Measurements from ENCODE around the gene C22orf42.
"Not testable (repeated sequence)": the region's sequence is repeated elsewhere in the genome, so short reads cannot be mapped to it uniquely, and the experiment has no call there.

Gene C22orf42

DNA sequence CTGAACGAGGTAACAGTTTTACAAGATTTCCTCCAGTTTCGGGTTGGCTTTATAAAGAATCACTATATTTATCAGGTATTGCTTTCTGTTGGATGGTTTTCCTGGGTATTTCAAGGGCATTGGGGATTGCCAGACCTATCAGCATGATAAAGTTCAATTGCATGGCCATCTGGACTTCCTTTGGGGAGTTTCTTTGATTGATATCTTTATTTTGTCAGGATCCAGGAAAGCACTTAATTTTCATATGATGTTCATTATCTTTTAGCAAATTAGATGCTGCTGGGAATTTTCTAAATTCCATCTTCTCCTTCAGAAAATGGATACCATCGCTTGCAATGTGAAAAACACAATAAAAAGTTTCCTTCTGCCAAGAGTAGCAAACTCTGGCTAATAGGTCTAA lies 24.5 kb upstream of the C22orf42 start:
- DNase-seq = no peak

DNA sequence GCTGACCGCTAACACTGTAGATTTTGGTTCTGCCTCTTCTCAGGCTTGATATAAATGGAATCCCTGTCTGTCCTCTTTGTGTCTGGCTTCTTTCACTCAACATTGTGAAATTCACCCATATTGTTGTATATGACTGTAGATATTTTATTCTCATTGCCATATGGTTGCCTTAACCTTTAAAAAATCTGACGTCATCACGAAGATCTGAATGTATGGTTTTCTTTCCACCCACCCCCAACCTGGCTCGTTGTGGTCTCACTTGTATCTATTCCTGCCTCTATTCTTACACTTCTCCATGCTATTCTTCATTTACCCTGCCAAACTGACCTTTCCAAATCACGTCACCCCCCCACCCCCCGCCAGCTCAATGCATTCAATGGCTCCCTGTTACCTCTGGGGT lies 21.9 kb upstream of the C22orf42 start:
- DNase-seq = no peak

DNA sequence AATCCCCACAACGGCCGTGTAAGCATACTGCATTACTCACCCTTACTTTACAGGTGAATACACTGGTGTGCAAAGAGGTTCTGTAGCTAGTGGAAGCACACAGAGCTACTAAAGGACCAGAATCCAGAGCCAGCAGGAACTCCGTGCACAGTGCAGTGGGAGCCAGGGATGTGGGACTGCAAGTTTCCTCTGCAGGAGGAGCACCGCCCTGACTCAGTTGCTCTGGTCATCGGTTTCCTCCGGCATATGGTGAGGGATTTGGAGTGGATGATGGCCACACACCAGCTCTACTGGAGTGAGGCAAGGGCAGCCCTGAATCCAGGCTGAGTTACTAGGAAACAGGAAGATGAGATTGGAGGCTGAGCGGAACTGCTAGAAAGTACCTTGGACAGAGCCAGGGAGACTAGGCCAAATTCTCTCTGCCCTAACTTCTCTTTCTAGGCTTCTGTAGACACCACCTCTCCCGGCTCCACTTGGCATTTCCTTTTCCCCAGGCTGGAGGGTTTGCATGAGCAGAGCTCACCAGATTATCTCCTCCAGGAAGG lies 18.2 kb upstream of the C22orf42 start:
- no peak for DNase-seq

DNA sequence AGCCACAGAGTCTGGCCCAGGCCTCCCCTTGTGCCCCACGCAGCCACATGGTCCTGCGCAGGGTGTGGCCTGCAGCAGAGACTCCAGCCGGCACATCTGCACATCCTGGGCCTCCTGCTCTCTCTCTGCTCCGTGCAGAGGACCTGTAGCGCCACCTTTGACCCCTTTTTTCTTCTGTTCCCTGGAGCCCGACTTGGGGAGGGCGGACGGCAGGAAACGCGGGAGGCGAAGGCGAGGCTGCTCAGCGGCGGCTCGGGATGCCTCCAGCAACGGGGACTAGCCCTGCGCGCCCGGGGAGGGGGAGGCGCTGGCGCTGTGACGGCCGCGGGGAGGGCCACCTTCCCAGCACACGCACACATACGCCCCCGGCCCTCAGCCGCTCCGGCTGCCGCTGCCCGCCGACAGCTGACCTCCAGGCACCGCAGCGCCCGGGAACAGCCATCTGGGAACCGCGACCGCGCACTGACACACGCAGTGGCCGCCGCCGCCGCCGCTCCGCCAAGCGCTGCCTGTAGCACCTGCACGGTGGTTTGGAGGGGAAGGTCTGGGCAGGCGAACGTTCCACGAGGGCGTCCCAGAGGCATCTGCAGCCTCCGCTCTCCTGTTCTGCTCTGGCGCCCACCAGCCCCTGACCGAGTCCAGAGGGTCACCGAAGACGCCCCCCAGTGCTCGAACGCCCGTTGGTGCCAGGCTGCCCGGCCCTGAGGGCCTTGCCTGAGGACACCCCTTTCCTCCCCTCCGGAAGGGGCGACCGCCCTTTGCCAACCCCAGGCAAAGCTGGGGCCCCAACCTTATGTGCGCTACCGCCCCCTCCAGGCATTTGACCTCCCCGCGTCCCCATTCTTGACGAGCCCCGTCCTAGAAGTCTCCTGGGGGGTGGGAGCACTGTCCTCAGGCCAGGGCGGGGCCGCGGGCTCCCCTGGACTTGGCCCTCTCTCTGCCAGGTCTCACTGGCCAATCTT lies 16.9 kb upstream of the C22orf42 start:
- DNase-seq = no peak

DNA sequence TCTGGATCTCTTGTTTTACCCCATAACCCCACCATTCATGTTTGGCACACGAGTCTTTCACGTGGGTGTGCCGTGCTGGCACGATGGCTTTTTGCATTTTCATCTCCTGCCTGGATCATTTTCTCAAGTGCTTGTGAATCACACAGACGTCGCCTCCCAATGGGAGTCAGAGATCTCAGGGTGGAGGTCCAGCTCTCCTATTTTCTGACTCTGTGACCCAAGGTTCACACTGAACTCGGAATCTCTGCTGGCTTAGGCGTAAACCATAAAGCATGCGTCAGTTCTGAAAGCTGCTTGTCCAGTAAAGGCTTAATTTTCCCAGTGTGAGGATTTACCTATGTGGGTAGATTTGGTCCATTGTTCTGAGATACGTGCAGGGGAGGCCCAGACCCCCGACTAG lies 16.0 kb upstream of the C22orf42 start:
- no peak for DNase-seq

DNA sequence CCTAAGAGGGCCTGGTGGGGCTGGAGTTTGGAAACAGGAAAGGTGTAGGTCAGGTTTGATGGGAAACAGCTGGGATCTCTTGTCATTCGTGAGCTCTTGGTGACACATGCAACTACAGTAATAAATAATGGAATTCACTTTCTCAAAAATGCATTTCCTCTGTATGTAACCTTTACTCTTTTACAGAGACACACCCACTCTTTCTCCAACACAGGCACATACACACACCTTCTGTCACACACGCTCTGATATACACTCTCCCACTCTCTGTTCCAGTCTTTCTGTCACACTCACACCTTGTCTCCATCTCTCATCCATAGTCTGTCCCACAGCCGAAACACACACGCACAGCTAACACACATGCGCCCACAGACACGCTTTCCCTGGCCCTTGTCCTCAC lies 6.6 kb upstream of the C22orf42 start:
- no peak for DNase-seq

DNA sequence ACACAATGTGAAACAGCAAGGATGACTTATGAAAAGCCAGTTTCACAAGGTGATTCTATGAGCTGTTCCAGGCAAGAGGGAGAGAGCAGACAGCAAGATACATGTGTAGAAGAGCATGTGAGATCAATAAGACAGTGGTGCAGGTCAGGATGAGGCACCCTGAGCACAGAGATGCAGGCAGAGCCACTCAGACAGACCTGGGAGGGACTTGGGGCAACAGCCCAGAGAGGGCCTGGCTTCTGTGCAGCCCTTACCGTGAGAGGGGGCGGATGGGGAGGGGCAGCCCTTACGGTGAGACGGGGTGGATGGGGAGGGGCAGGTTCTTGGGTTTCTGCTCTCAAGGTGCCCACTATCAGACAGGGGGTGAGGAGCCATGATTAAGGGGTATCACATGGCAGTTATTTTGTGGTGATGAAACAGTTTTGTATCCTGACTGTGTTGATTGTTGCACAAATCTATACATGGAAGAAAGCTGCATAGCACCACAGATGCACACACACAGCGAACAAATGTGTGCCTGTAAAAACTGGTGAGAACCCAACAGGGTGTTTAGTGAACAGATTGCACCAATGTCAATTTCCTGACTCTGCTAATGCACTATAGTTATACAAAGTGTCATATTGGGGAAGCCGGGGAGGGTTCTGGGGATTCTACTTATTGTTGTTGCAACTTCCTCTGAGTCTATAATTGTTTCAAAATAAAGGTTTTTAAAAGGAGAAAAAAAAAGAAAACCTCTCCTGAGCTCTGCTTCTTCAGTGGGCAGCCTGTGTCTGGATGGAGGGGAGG lies 5.2 kb upstream of the C22orf42 start:
- DNase-seq = no peak

DNA sequence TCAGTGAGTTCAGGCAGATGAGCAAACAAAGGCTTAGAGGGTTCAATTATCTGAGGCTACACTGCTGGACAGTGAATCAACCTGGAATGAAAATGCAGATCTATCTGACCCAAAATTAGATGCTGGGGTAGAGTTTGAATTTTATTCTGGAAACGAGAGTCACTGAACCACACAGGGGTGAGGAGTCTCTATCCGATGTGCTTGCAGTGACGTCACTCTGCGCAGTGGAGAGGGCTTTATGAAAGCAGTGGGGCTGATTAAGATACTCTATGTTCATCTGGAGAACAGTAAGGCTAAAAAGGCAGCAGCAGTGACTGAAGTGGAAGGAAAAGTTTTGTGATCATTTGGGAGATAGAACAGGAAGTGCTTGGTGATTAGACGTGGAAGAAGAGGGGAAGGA lies 1.3 kb upstream of the C22orf42 start:
- DNase-seq = not testable (repeated sequence)

DNA sequence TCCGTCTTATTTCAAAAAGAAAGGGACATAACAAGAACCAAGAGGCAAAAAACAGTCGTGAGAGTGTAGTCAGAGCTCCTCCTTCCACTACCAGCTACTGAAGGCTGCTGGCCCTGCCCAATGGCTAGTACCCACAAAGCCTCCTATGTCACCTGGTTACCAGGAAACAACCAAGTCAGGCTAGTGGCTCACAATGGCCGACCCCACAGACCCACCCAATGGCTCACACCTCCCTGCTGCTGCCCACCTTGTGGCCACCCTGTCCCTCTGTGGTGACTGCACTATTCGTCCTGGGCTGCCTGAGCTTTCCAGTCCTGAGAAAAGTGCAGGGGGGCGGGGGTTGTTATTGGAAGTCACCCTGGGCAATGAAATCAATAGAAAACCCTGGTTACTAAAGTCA lies 1.5 kb downstream of the C22orf42 start:
- DNase-seq = not testable (repeated sequence)

DNA sequence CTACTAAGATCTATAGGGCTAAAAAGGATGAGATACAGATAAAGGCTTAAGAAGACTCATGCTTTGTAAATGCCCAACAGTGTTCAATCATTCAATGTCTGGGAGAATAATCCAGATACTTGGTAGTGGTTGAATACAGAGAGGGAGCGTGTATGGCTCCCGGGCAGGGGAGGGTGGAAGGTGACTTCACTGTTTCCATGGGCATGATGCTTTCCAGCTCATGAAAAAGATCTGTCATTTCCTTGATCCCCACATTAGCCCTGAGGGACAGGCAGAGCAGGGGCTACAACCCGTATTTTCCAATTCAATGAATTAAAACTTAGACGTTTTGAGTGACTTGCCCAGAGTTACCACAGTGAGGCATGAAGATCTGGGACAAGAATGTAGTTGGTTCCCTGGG lies 4.4 kb downstream of the C22orf42 start:
- DNase-seq = not testable (repeated sequence)

DNA sequence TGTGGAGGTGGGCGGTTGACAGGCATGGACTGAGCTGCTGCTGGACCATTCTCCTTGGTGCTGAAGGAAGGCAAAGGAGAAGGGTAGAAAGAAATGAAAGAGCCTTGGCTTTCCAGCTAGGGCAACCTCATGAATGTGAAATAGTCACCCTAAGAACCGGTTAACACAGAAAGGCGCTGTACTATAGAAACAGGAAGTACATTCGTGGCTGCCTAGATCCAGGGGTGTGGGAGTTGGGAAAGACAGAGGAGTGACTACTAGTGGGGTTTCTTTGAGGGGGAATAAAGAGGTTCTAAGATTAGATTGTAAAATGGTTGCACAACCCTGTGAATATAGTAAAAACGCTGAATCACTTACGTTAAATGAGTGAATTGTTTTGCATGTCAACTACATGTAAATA lies 7.5 kb downstream of the C22orf42 start:
- DNase-seq = not testable (repeated sequence)

DNA sequence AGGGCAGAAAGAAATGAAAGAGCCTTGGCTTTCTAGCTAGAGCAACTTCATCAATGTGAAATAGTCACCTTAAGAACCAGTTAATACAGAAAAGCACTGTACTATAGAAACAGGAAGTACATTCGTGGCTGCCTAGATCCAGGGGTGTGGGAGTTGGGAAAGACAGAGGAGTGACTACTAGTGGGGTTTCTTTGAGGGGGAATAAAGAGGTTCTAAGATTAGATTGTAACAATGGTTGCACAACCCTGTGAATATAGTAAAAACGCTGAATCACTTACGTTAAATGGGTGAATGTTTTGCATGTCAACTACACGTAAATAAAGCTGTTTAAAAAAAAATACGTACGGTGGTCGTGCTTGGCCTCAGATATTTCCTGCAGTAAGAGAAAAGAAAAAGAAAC lies 8.5 kb downstream of the C22orf42 start:
- not testable (repeated sequence) for DNase-seq

DNA sequence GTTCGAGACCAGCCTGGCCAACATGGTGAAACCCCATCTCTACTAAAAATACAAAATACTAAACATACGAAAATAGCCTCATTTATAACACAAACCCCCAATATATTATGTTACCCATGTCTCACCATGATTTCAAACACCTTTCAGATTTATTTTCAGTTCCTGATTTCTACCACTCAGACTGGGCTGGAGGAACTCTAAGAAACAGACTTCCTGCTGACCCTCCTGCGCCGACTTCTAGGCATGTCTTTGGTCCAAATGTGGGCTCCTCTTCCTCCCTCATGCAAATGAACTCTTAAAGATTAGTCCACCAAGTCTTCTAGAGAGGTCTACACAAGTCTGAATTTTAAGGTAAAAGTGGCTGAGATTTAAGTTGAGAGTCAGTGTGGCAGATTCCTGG lies 10.7 kb downstream of the C22orf42 start:
- DNase-seq = not testable (repeated sequence)

DNA sequence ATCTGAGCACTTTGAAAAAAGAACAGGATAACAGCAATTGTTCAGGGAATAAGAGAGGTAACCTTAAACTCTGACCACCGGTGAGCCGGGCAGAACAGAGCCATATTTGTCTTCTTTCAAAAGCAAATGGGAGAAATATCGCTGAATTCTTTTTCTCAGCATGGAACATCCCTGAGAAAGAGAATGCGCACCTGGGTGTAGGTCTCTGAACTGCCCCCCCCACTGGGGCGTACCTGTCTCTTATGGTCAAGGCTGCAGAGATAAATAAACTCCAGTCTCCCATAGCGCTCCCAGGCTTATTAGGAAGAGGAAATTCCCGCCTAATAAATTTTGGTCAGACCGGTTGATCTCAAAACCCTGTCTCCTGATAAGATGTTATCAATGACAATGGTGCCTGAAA lies 12.0 kb downstream of the C22orf42 start:
- not testable (repeated sequence) for DNase-seq

DNA sequence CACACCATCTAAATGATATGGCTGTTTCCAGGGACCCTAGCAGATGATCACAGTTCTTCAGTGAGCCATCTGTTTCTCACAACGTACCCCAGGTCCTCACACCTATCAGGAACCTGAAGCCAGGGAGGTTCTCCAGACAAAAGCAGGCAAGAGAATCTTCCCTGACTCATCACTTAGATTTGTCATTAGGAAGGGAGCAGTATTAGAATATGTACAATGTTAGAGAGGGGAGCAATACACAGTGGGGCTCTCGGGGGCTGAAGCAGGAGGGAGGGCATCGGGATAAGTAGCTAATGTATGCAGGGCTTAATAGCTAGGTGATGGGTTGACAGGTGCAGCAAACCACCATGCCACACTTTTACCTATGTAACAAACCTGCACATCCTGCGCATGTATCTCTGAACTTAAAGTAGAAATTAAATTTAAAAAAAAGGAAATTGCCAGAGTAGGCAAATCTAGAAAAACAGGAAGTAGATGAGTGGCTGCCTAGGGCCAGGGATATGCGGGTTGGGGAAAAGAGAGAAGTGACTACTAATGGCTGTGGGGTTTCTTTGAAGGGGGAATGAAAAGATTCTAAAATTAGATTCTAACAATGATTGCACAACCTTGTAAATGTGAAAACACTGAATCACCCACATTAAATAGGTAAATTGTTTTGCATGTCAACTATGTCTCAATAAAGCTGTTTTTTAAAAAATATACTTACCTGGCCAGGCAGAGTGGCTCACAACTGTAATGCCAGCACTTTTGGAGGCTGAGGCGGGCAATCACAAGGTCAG lies 14.4 kb downstream of the C22orf42 start:
- no peak for DNase-seq

DNA sequence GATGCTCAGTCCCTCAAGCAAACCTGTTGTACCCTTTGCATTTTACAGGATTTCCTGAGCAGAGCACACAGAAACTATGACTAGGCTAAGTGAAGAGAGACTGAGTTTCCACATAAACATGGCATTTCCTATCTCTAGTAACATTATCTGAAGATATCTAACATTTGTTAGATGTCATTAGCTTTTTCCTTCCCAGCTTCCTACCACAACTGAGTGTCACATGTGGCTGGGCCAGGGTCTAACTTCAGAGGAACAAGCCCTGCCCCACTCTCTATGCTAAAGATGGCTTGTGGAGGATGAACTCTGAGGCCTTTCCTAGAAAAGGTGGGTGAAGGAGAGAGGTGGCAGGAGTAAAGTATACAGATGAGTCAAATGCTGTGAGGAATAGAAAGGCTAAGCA lies 16.5 kb downstream of the C22orf42 start:
- no peak for DNase-seq

DNA sequence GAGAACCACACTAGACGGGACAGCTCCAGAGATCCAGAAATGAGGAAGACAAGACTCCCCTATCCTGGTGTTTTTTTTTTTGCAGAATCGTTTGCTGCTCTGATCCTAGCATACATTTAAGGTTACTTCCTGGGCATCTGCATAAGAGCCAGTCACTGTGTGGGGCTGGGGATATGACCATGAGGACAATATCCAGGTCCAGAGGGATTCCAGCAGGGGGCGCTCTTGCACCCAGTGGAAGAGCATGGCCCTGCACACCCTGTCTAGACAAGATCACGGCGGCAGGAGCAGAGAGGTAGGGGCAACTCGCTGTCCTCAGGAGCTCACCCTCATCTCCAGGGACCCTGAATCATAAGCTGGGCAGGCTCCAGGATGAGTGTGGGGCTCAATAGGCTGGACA lies 18.4 kb downstream of the C22orf42 start:
- DNase-seq = not testable (repeated sequence)

DNA sequence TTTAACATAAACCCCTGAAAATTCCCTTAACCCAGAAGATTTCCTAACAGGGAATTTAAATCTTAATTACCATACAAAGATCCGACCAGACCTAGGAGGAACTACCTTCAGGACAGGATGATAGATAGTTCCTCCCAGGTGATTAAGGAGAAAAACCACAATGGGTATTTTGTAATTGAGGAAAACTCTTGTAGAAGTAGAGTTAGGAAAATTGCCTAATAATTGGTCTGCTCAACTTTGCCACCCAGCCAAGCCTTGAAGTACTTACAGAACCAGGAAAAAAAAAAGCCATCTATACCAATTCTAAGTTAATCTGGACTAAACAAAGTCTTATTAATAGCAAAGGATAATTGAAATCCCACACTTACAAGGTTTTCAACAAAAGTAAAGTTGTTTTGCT lies 20.5 kb downstream of the C22orf42 start:
- DNase-seq = not testable (repeated sequence)

DNA sequence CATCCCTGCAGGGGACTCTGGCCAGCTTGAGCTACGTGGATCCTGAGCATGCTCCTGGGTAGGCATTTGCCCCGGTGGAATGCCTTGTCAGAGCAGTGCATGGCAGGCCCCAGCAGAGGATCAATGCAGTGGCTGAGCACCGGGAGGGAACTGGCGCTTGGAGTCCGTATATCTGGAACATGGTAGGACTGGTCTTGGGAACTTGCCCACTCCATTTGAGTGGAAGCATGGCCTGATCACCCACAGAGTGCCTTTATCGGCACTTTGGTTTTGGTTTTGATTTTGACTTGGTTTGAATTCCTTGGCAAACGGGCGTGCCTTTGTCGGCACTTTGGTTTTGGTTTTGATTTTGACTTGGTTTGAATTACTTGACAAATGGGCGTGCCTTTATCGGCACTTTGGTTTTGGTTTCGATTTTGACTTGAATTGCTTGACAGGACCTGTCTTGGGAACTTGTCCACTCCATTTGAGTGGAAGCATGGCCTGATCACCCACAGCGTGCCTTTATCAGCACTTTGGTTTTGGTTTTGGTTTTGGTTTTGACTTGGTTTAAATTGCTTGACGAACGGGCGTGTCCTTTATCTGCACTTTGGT lies 21.3 kb downstream of the C22orf42 start:
- DNase-seq = not testable (repeated sequence)

DNA sequence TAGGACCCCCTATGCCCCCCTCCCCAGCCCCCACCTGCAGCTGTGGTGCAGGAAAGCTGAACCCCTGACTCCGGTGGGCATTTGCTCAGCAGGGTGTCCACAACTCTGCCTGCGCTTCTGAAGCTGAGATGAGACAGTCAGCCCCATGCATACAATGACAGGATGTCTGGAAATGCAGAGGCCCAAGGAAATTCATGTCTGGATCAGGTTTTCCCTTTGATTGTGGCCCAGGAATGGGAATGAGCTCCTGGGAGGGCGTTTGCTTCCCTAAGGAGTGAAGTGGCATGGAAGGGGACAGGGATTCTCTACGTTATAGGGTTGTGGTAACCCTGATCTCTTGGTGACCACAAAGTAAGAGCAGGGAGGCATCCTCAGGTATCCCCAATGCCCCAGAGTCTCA lies 22.2 kb downstream of the C22orf42 start:
- DNase-seq = not testable (repeated sequence)

DNA sequence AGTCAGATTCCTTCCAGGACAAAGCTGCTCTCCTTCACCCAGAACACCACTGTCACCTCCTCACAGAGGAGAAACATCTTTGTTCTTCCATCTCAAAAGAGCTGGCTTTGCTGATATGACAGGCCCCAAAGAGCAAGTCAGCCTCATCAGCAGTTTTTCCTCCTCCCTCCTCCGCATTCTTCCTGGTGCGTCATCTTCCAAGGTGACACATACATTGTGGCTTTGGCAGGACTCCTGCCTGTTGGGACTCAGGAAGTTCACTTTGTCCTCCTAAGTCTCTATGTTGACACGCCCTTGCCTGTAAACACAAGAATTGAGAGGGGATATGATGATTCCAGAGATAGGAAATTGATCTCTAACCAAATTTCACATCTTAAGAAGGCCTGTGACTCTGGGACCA lies 23.1 kb downstream of the C22orf42 start:
- DNase-seq = not testable (repeated sequence)

DNA sequence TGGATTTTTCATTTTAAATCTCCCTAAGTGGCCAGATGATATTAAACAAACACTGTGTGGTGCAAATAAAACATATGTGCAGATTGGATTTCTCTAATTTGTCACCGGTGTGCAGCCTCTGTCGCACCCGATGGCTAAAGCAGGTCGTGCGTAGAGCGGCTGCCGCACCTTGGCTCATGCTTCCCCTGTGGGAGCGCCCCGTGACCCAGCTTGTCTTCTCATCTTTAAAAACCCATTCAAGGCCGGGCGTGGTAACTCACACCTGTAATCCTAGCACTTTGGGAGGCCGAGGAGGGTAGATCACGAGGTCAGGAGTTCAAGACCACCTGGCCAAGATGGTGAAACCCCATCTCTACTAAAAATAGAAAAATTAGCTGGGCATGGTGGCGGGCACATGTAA lies 24.3 kb downstream of the C22orf42 start:
- not testable (repeated sequence) for DNase-seq
